GDM1 (cell line): Measurements from ENCODE around the gene CDC20.

Experiments
- DNase-seq: peaks from one replicate; lab custom pipeline; 2025; lab: John Stamatoyannopoulos, UW

Gene CDC20

DNA sequence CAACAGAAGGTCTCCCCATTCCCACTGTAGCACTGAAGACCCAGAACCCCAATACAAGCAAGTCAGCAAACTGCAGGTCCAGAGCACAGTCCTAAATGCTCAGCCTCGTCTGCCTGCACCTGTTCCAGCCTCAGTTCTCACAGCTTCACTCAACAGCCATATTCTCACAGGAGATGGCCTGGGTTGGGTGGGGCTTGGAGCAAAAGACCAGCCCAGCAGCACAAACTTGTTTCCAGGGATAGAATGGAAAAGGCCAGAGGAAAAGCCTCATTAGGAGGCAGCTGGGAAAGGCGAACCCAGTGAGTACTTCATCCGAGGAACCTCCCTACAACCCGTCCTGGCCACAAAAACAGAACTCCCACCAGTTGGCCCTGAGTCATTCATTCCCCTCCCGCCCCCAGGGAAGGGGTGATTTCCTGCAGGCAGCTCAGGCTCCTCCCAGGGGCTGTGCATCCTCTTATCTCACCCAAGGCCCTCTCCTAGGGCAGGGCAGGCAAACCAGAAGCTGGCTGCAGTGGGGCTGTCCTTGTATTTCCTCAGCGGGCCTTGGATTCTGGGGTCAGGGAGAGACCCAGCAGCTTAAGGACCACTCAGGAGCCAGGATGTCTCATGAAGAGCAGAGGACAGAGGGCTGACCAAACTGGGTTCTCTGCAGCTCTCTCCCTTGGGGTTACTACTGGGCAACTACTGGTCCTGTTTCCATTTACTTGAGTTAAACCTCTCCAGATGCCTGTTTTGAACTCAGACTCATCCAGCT, 28.6 kb upstream of the CDC20 start:
- peak; percentile 86 for DNase-seq

DNA sequence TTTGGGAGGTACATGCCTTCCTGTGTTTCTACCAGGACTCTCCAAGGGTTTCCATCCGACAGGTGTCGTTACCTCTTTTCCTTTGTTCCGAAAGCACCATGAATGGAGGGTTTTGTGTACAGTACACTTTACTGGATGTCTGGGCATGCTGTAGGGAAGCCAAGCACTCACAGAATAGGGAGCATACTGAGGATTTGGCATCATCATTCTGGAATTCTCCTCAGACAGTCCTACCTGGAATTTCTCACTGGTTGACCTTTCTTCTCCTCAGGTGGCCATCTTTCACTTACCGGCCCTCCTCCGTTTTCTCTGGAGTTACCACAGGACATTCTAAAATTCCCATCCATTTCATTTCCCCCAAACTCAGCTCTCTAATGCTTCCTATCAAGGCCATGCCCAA, 27.1 kb upstream of the CDC20 start:
- no peak for DNase-seq

DNA sequence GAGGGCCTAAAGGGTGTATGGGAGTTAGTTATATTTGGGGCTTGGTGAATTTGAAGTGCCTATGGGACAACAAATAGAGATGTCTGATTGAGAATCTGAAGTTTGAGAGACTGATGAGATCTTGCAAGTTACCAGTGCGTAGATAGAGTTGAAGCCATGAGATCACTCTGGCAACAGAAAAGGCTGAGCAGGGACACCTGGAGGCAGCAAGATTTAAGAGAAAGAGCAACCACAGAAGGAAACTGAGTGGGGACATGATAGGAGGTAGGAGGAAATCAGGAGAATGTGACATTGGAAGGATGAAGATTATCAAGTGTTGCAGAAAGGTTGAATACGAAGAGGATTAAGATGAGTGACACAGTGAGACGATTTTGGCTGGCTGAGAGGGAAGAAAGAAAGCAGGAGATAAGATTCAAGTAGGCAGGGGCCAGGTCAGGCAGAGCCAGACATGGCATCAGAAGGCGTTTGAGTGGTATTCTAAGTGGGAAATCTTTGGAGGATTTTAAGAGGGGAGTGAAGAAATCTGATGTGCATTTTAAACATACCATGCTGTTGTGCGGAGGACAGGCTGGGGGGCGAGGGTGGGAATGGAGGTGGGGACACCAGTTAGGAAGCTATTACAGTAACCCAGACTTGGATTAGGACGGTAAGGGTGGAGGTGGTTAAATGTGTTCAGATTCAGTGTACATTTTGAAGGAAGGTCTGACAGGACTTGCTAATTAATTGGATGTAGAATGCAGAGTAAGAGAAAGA, 24.2 kb upstream of the CDC20 start:
- DNase-seq, result peak; percentile 16

DNA sequence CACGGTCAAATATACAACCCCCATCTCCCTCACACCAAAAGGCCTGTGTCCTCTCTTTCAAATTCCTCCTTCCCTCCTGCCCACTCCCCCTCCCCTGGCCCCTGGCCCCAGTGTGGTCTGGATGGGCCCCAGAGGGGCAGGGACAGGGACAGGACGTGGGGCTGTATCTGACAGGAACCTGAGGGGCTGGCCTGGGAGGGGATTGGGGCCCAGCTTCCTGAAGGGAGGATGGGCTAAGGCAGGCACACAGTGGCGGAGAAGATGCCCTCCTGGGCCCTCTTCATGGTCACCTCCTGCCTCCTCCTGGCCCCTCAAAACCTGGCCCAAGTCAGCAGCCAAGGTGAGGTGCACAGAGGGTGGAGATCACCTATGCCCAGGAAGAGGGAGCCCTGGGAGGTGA, 21.2 kb upstream of the CDC20 start, which contains the start of gene MPL:
TSS of gene MPL (plus strand) at position 231 of the 400 bp plus-strand sequence. CDS start at position 262, 31 bp downstream.
- DNase-seq, result peak; percentile 83

DNA sequence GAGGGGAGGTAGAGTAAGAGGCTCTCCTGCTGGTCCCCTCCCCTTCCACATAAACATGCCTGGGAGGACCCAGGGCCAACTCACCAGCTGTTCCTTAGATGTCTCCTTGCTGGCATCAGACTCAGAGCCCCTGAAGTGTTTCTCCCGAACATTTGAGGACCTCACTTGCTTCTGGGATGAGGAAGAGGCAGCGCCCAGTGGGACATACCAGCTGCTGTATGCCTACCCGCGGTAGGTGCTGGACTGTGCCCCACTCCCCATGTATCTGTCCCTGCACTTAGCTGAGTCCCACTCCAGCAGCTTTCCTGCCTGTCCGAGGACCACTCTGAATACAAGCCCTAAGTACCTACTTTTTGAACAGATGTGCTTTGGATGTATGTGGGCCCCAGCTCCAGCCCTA, 20.8 kb upstream of the CDC20 start:
- no peak for DNase-seq

DNA sequence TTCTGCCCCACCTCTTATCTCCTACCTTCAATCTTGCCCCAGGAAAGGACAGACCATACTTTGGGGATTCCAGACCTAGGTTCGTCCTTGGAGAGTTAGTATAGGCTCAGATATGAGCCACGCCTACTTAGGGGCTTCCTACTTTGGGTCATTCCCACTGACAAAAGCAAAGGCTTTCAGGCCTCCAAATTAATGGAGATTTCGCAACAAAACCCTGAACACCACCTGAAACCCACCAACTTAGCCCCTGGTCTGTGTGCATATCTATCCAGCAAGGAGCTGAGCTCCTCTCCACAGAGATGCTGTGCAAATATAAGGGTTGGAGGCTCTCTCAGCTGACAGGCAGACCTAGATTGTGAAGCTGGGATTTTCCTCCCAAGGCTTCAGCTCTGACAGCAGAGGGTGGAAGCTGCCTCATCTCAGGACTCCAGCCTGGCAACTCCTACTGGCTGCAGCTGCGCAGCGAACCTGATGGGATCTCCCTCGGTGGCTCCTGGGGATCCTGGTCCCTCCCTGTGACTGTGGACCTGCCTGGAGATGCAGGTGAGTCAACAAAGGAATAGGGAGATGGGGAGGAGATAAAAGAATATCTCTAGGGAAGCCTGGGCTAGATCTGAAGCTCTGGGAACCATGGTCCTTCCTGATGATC, 19.1 kb upstream of the CDC20 start:
- no peak for DNase-seq

DNA sequence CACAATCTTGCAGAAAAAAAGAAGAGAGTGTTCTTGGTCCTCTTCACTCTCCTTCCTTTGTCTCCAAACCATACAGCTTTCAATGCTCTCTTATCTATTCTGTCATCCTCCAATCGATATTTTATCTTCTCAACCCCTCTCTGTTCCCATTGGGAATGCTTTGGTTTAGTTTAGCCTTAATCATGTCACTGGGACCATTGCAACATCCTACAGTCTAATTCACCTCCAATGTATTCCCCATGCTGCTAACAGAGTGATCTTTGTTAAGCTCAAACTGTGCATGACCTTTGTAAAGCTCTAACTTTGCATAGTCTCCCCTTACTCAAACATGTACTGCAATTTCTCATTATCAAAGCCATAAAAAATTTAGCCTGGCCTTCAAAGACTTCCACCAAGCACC, 18.2 kb upstream of the CDC20 start:
- no peak for DNase-seq

DNA sequence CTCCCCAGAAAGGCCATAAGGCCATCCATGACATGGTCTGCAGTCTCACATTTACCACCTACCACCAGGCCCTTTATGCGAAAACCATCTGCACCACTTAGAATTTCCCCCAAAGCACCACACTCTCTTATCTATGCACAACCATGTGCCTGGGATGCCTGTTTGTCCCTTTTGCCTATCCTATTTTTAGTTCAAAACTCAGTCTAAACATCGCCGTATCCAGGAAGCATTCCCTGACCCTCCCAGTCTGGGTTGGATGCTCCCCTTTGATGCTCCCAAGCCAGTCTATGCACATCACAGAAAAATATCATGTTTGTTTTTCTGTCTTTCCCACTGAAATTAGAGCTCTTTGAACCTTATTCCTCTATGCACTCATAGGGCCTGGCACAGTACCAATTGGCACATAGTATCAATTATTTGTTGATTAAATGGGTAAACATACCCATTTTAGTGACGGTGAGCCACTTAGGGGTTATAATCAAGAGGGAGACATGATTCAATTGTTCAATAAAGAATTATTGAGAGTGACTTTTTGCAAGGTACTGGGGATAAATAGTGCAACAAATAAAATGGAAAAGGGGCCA, 14.4 kb upstream of the CDC20 start:
- no peak for DNase-seq

DNA sequence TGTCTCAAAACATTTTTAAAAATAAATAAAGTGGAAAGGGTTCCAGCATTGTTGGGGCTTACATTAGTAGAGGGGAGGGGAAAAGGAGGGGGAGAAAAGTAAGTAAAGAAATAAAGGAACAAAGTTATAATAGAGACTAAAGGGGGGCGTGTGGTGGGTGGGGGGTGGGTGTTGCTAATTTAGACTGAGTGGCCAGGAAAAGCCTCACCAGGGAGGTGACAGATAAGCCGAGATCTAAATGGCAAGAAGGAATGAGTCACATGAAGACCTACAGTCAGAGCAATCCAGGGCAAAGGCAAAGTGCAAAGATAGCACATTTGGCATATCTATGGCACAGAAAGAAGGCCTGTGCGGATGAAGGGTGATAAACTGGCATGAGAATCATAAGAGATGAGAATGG, 13.7 kb upstream of the CDC20 start:
- peak; percentile 57 for DNase-seq

DNA sequence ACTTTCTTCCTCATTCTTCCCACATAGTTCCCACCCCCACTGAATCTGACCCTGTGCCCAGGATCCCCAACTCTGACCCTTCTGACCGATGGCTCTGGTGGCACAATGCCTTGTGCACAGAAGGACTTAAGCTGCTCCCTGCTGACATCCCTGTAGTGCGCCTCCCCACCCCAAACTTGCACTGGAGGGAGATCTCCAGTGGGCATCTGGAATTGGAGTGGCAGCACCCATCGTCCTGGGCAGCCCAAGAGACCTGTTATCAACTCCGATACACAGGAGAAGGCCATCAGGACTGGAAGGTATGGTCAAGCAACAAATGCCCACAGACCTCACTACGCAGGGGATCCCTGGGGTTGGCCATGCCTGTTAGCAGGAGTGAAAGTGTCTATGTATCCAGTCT, 12.1 kb upstream of the CDC20 start:
- DNase-seq, result no peak

DNA sequence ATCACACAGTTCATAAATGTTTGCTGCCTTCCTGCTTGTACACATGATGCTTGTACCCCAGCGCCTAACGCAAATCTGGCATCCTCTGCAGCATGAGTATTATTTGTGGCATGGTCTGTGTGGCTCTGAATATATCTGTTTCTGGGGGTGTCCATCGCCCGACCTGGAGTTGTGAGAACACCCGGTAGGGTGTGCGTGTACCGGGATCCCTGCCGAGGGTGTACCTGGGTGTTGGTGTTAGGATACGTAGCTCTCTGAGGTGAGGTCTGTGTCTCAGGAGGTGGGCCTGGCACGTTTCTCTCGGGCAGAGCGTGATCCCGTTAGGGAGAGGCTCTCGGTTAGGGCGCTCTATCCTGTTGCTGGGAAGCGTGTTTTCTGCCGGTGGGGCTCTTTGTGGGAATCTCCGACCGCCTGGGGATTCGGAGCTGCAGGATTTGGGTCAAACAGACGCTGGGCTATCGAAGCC, 10.4 kb upstream of the CDC20 start:
- no peak for DNase-seq

DNA sequence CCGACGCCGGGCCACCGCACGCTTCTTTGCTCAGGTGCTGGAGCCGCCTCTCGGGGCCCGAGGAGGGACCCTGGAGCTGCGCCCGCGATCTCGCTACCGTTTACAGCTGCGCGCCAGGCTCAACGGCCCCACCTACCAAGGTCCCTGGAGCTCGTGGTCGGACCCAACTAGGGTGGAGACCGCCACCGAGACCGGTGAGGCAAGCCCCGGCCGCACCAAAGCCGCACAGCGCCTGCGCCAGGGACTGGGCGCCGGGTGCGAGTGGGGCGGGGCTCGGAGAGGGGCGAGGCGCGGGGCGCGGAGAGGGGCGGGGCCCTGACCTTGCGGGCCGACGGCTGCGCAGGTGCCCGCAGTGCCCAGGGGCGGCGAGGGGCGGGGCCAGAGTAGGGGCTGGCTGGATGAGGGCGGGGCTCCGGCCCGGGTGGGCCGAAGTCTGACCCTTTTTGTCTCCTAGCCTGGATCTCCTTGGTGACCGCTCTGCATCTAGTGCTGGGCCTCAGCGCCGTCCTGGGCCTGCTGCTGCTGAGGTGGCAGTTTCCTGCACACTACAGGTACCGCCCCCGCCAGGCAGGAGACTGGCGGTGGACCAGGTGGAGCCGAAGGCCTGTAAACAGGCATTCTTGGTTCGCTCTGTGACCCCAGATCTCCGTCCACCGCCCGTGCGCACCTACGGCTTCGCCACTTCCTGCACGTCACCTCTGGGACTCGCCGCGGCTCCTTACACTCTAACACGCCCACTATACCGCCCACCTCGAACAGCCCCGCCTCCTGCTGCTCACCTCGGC, 9.8 kb upstream of the CDC20 start:
- no peak for DNase-seq

DNA sequence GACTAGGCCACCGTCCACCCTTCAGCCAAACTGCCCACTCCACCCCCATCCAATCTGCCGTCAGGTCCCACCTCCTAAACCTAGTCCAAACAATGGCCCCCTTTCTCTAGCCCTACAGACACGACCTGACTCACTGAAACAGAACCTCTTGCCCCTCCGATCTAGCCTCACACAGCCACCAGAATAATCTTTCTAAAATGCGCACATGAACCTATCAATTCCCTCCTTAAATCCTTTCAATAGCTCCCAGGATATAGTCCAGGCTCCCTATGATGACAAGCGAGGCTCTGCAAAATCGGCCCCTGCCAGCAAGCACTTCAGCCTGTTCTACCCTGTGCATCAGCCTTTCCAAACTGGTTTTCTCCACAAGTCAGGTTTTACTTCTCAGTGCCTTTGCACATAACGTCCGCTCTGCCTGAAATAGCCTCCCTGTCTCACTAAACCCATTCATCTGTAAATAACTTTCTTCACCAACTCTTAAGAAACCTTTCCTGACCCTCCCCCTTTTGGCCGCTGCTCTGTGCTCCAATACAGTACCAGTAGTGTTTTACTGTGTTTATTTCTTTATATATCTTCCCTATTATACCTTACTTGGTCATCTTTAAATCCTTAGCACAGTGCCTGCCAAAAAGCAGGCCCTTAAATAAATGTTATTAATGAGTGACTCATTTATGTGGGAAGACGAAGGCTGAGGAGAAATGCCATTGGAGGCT, 9.0 kb upstream of the CDC20 start:
- no peak for DNase-seq

DNA sequence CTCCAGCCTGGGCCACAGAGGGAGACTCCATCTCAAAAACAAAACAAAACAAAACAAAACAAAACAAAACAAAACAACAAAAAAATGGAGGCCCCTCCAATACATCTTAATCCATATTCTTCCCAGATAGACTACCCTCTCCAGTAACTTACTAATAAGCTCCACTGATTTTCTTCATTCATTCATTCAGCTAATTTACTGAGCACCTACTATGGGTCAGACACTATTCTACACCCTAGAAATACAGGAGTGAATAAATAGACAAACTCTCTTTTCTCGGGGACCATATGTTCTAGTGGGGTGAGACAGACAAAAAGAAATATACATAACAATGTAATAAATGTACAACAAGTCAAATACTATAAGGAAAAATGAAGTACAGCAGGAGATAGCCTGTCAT, 7.8 kb upstream of the CDC20 start:
- no peak for DNase-seq

DNA sequence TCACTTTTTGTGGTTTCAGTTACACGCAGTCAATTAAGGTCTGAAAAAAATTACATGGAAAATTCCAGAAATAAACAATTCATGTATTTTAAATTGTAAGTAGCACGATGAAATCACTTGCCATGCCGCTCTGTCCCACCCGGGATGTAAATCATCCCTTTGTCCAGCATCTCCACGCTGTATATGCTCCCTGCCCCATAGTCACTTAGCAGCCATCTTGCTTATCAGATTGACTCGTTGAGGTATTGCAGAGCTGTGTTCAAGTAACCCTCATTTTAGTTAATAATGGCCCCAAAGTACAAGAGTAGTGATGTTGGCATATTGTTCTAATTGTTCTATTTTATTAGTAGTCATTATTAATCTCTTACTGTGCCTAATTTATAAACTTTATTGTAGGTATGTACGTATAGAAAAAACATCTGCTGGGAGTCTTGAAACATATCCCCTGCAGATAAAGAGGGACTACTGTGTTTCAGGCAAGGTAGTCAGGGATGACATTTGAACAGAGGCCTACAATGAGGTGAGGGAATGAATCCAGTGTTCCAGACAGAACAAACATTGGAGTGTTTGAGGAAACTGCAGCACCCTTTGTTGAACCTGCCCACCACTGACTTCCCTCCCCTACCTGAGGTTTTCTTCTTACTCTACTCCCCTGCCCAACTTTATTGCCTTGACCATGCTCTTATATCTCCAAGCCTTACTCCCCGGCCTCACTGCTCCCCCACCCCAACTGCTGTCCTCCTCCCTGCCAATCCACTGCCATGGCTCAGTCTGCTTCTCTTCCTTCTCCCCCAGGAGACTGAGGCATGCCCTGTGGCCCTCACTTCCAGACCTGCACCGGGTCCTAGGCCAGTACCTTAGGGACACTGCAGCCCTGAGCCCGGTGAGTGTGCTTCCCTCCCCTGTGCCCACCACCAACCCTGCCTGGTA, 7.1 kb upstream of the CDC20 start:
- no peak for DNase-seq

DNA sequence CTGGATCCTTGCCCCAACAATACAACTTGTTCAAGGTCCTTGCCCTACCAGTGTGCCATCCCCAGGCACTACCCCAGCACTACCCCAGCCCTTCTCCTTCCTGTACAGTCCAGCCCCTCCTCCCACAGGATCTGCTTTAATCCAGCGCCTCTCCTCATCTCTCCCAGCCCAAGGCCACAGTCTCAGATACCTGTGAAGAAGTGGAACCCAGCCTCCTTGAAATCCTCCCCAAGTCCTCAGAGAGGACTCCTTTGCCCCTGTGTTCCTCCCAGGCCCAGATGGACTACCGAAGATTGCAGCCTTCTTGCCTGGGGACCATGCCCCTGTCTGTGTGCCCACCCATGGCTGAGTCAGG, 6.5 kb upstream of the CDC20 start:
- DNase-seq, result no peak

DNA sequence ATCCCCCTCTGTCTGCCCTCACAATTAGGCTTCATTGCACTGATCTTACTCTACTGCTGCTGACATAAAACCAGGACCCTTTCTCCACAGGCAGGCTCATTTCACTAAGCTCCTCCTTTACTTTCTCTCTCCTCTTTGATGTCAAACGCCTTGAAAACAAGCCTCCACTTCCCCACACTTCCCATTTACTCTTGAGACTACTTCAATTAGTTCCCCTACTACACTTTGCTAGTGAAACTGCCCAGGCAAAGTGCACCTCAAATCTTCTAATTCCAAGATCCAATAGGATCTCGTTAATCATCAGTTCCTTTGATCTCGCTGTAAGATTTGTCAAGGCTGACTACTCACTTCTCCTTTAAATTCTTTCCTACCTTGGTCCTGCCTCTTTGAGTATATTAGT, 5.9 kb upstream of the CDC20 start:
- peak; percentile 7 for DNase-seq

DNA sequence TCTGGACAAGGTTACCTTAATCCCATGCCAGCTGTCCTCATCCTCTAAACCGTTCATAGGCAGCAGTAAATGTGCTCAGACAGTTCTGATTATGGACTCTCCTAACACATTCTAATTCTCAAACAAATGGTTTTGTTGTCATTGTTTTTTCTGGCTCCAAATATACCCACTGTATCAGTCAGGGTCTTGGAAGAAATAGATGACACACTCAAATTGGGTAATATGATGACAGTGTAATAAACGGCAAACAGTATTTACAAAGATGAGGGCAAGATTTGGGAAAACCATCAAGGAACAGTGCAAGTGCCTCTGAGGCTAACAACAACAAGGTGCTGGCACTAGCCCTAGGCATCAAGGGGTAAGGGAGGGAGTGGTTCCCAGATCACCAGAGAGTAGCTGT, 4.3 kb upstream of the CDC20 start:
- DNase-seq, result no peak

DNA sequence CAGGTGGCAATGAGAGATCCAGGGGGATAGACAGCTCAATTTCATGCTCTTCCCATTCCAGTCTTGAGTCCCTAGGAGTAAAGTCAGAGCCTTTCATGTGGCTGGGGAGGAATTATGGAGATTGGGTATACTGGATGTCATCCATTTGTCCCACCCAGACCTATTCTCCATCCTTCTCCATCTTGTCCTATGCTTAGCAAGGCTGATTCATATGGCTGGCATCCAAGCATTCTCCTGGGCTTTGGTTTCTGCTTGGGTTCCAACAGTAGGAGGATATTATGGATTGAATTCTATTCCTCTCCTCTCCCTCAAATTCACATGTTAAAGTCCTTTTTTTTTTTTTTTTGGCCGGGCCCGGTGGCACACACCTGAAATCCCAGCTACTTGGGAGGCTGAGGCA, 3.8 kb upstream of the CDC20 start:
- no peak for DNase-seq

DNA sequence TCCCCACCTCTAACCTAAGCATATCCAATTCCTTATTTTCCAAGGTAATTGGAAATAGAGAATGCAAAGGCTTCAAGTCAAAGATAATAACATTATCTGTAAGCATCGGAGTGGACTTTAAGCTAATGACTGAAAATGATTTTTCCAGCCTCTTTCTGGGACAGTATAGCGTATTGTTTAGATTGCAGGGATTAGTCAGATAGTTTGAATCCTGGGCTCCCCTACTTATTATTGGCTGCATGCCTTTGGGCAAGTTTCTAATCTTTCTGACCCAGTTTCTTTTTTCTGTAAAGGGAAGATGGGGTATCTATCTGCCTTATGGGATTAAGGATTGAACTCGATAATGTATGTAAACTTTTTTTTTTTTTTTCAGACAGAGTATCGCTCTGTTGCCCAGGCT, 1.5 kb upstream of the CDC20 start:
- DNase-seq, result no peak
